Uterus (tissue), 2 donors: Measurements from ENCODE around the gene BUD31.

Source experiments
- CTCF ChIP-seq, 4 experiments: fragments of 200-600 bp in 2 of 4; fragments of 450-650 bp in 2 of 4; sonication (generic) in 2 of 4; IDR thresholded peaks; one replicate each; pipeline ENCODE4 v1.5.1; 2016 to 2019; ENCODE audit warnings: antibody characterized with exemption in 4 of 4, mild to moderate bottlenecking in 2 of 4, moderate library complexity in 1 of 4
- POLR2A ChIP-seq, 2 donors: fragments of 450-650 bp; IDR thresholded peaks; one replicate each; pipeline ENCODE4 v1.6.1; 2016; ENCODE audit warnings: antibody characterized with exemption in 2 of 2, mild to moderate bottlenecking in 1 of 2, moderate library complexity in 1 of 2

- TF ChIP-seq CTCF (IDR thresholded peaks at IDR 0.05) (no peak), POLR2A (IDR thresholded peaks at IDR 0.05) (no peak)
Measured at GRCh38 chr7:99371376-99371920, 37.3 kb upstream of the BUD31 start.
